SK-N-SH (cell line): ENCODE measurements around the gene TRMT1. TPM values are rescaled to one million over a fixed set of nuclear protein-coding genes. Genes with fewer than 3 reads are reported as not detected.

Source experiments
- CTCF ChIA-PET: fragments of 300-600, 350-600 bp; formaldehyde crosslinking; extraction: SDS; loops from one replicate; lab custom pipeline; 2021; lab: Yijun Ruan, JAX
- POLR2A ChIA-PET: fragments of 350-600 bp; sonication (Branson Sonifier 250); formaldehyde crosslinking; extraction: SDS; loops from one replicate; lab custom pipeline; 2020; ENCODE audit warnings: antibody characterized with exemption, inconsistent platforms; lab: Yijun Ruan, JAX
- DNase-seq: peaks from one replicate; pipeline ENCODE4 v3.0.0; 2012
- H2AFZ ChIP-seq: fragments of 200-600 bp; sonication (generic); 2 replicates; pipeline ENCODE4 v1.8.1; 2016; ENCODE audit warnings: antibody characterized with exemption, mild to moderate bottlenecking, low read depth
- H3F3A ChIP-seq: fragments of 200-600 bp; sonication (generic); replicated peaks from 2 replicates; pipeline ENCODE3; 2016; ENCODE audit warnings: antibody characterized with exemption, mild to moderate bottlenecking; ENCODE audit not compliant: insufficient read depth
- H3K27ac ChIP-seq, 2 experiments: fragments of 200-500 bp in 1 of 2; fragments of 200-600 bp in 1 of 2; sonication (Bioruptor generic) in 1 of 2; sonication (generic), shearing (Covaris generic) in 1 of 2; 2 replicates each; pipeline versions ENCODE4 v1.5.1 to v1.6.1; 2014 to 2016; ENCODE audit warnings: low read depth in 2 of 2, inconsistent platforms in 1 of 2, low read length in 1 of 2, mild to moderate bottlenecking in 1 of 2, mixed read lengths in 1 of 2
- H3K27me3 ChIP-seq: fragments of 200-600 bp; sonication (generic), shearing (Covaris generic); 2 replicates; pipeline ENCODE4 v1.6.1; 2016; ENCODE audit warnings: mixed run types; ENCODE audit not compliant: insufficient read depth
- H3K36me3 ChIP-seq, 2 experiments: fragments of 200-500 bp in 1 of 2; fragments of 200-600 bp in 1 of 2; sonication (Bioruptor generic) in 1 of 2; sonication (generic) in 1 of 2; replicated peaks in 1 of 2; 2 replicates each; pipeline versions ENCODE3 to v1.5.1; 2014 to 2016; ENCODE audit warnings: low read length in 1 of 2, mild to moderate bottlenecking in 1 of 2; ENCODE audit not compliant: insufficient read depth in 2 of 2, control insufficient read depth in 1 of 2
- H3K4me1 ChIP-seq, 2 experiments: fragments of 200-500 bp in 1 of 2; fragments of 200-600 bp in 1 of 2; sonication (Bioruptor generic) in 1 of 2; sonication (generic), shearing (Covaris generic) in 1 of 2; 2 replicates each; pipeline versions ENCODE4 v1.5.1 to v1.6.1; 2014 to 2016; ENCODE audit warnings: low read depth in 1 of 2, low read length in 1 of 2, mixed run types in 1 of 2; ENCODE audit not compliant: insufficient read depth in 2 of 2, control insufficient read depth in 1 of 2
- H3K4me2 ChIP-seq: fragments of 200-600 bp; sonication (generic), shearing (Covaris generic); 2 replicates; pipeline ENCODE4 v1.6.1; 2017; ENCODE audit warnings: mixed run types
- H3K4me3 ChIP-seq, 2 experiments: fragments of 200-500 bp in 1 of 2; fragments of 200-600 bp in 1 of 2; sonication (Bioruptor generic) in 1 of 2; sonication (generic), shearing (Covaris generic) in 1 of 2; 2 replicates each; pipeline versions ENCODE4 v1.5.1 to v1.8.1; 2014 to 2016; ENCODE audit warnings: low read depth in 2 of 2, inconsistent platforms in 1 of 2, low read length in 1 of 2, mild to moderate bottlenecking in 1 of 2, mixed read lengths in 1 of 2, moderate library complexity in 1 of 2
- H3K79me2 ChIP-seq: fragments of 200-600 bp; sonication (generic); 2 replicates; pipeline ENCODE4 v1.8.1; 2017; ENCODE audit warnings: mild to moderate bottlenecking; ENCODE audit not compliant: insufficient read depth
- H3K9ac ChIP-seq: fragments of 200-600 bp; sonication (generic); 2 replicates; pipeline ENCODE4 v1.6.1; 2017; ENCODE audit warnings: mixed run types
- H3K9me2 ChIP-seq: fragments of 200-600 bp; sonication (generic); 2 replicates; pipeline ENCODE4 v1.6.1; 2017; ENCODE audit warnings: mixed run types
- H3K9me3 ChIP-seq: fragments of 200-600 bp; sonication (generic); 2 replicates; pipeline ENCODE4 v1.6.1; 2017; ENCODE audit warnings: mixed run types, mild to moderate bottlenecking, moderate library complexity
- H4K20me1 ChIP-seq: fragments of 200-600 bp; sonication (generic); 2 replicates; pipeline ENCODE4 v1.6.1; 2017; ENCODE audit warnings: mild to moderate bottlenecking, mixed run types; ENCODE audit not compliant: insufficient read depth
- CHD2 ChIP-seq: fragments of 150-350 bp; IDR thresholded peaks from 2 replicates; pipeline ENCODE4 v1.6.1; 2018; ENCODE audit warnings: low read length; ENCODE audit not compliant: partially characterized antibody
- EZH2phosphoT487 ChIP-seq: fragments of 200-600 bp; sonication (generic); IDR thresholded peaks from 2 replicates; pipeline ENCODE4 v1.6.1; 2017; ENCODE audit warnings: low read depth, mixed run types, mild to moderate bottlenecking, antibody characterized with exemption, moderate library complexity, borderline replicate concordance
- FOXJ3 ChIP-seq: sonication (generic); formaldehyde crosslinking; IDR thresholded peaks from 2 replicates; pipeline ENCODE4 v1.5.1; 2020; ENCODE audit warnings: mild to moderate bottlenecking, missing genetic modification reagents
- GATA2 ChIP-seq: sonication (generic); formaldehyde crosslinking; IDR thresholded peaks from 2 replicates; pipeline ENCODE4 v1.5.0; 2020; ENCODE audit warnings: mild to moderate bottlenecking, missing genetic modification reagents
- POLR2AphosphoS5 ChIP-seq: IDR thresholded peaks from 2 replicates; pipeline ENCODE4 v1.6.1; 2012; ENCODE audit warnings: low read depth, low read length
- RXRA ChIP-seq: IDR thresholded peaks from 2 replicates; pipeline ENCODE4 v1.4.0; 2012; ENCODE audit warnings: low read depth, mild to moderate bottlenecking, borderline replicate concordance
- SIN3A ChIP-seq: IDR thresholded peaks from 2 replicates; pipeline ENCODE4 v1.6.1; 2012; ENCODE audit warnings: low read depth, mild to moderate bottlenecking, low read length, moderate library complexity, borderline replicate concordance
- YY1 ChIP-seq: IDR thresholded peaks from 2 replicates; pipeline ENCODE4 v1.4.0; 2012; ENCODE audit warnings: low read depth, mild to moderate bottlenecking
- WGBS: methylation state at CpG from one replicate; pipeline ENCODE4 v1.1.6; 2017; ENCODE audit warnings: low lambda C conversion rate; 5-methylcytosine and 5-hydroxymethylcytosine counted together
- polyA plus RNA-seq, 3 experiments: library from polyadenylated mRNA; depleted of rRNA; stranded (reverse); fragments of >200 nt; gene quantifications; 2 replicates each; pipeline ENCODE4 v1.2.3, GENCODE V29; 2012
- TF ChIP-seq, protein P1 (sequence below): IDR thresholded peaks from 2 replicates; pipeline ENCODE4; 2012
- TF ChIP-seq, protein P2 (sequence below): fragments of 150-350 bp; IDR thresholded peaks from 2 replicates; pipeline ENCODE4 v1.6.1; 2016; ENCODE audit warnings: mild to moderate bottlenecking, low read depth, low read length
- TF ChIP-seq, protein P3 (sequence below): IDR thresholded peaks from 2 replicates; pipeline ENCODE4 v1.6.1; 2012; ENCODE audit warnings: mild to moderate bottlenecking, low read depth, low read length, moderate library complexity
- TF ChIP-seq, protein P4 (sequence below): IDR thresholded peaks from 2 replicates; pipeline ENCODE4 v1.4.0; 2012; ENCODE audit warnings: low read depth, borderline replicate concordance

Gene TRMT1
- polyA plus RNA-seq, 1 of the 3 experiments (the other 2 are of a cell fraction), result 64.9 TPM

DNA sequence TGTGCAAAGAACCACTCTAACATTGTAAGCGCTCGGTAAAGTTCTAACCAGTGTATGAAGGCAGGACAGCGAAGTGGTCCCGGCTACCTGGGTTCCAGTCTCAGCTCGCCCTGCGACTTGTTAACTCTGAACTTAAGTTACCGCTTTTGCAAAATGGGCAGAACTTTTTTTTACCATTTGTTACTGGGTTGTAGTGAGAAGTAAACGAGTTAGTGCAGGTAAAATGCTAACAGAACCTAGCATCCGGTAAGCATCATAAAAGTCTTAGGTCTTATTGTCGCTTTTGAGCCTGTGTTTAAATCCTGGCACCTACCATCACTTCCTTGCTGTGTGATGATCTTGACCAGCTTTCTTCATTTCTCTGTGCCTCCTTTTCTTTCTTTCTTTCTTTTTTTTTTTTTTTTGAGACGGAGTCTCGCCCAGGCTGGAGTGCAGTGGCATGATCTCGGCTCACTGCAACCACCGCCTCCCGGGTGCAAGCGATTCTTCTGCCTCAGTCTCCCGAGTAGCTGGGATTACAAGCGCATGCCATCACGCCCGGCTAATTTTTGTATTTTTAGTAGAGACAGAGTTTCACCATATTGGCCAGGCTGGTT is 734 bp upstream of the TRMT1 start:
- TF ChIP-seq, protein P1, sequence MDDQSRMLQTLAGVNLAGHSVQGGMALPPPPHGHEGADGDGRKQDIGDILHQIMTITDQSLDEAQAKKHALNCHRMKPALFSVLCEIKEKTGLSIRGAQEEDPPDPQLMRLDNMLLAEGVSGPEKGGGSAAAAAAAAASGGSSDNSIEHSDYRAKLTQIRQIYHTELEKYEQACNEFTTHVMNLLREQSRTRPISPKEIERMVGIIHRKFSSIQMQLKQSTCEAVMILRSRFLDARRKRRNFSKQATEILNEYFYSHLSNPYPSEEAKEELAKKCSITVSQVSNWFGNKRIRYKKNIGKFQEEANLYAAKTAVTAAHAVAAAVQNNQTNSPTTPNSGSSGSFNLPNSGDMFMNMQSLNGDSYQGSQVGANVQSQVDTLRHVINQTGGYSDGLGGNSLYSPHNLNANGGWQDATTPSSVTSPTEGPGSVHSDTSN, result no peak
- TF ChIP-seq GATA2 (no peak), YY1 (no peak), SIN3A (no peak), CHD2 (no peak), POLR2AphosphoS5 (no peak), FOXJ3 (CRISPR knock-in tag) (no peak), RXRA (no peak), EZH2phosphoT487 (no peak)
- TF ChIP-seq, protein P2, sequence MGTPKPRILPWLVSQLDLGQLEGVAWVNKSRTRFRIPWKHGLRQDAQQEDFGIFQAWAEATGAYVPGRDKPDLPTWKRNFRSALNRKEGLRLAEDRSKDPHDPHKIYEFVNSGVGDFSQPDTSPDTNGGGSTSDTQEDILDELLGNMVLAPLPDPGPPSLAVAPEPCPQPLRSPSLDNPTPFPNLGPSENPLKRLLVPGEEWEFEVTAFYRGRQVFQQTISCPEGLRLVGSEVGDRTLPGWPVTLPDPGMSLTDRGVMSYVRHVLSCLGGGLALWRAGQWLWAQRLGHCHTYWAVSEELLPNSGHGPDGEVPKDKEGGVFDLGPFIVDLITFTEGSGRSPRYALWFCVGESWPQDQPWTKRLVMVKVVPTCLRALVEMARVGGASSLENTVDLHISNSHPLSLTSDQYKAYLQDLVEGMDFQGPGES, result no peak
- TF ChIP-seq, protein P3, sequence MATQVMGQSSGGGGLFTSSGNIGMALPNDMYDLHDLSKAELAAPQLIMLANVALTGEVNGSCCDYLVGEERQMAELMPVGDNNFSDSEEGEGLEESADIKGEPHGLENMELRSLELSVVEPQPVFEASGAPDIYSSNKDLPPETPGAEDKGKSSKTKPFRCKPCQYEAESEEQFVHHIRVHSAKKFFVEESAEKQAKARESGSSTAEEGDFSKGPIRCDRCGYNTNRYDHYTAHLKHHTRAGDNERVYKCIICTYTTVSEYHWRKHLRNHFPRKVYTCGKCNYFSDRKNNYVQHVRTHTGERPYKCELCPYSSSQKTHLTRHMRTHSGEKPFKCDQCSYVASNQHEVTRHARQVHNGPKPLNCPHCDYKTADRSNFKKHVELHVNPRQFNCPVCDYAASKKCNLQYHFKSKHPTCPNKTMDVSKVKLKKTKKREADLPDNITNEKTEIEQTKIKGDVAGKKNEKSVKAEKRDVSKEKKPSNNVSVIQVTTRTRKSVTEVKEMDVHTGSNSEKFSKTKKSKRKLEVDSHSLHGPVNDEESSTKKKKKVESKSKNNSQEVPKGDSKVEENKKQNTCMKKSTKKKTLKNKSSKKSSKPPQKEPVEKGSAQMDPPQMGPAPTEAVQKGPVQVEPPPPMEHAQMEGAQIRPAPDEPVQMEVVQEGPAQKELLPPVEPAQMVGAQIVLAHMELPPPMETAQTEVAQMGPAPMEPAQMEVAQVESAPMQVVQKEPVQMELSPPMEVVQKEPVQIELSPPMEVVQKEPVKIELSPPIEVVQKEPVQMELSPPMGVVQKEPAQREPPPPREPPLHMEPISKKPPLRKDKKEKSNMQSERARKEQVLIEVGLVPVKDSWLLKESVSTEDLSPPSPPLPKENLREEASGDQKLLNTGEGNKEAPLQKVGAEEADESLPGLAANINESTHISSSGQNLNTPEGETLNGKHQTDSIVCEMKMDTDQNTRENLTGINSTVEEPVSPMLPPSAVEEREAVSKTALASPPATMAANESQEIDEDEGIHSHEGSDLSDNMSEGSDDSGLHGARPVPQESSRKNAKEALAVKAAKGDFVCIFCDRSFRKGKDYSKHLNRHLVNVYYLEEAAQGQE, result no peak
- TF ChIP-seq, protein P4, sequence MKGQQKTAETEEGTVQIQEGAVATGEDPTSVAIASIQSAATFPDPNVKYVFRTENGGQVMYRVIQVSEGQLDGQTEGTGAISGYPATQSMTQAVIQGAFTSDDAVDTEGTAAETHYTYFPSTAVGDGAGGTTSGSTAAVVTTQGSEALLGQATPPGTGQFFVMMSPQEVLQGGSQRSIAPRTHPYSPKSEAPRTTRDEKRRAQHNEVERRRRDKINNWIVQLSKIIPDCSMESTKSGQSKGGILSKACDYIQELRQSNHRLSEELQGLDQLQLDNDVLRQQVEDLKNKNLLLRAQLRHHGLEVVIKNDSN, result no peak
- H3K9me3 ChIP-seq, result no peaks in the 10 kb centered on the region
- H3K9ac ChIP-seq, result peak overlapping the region; percentile 91; the same call in 1 of the 2 replicates
- peaks cover 66% of the 10 kb centered on the region for H3K79me2 ChIP-seq
- 16% methylated on average over 20 of the region's 20 CpGs for WGBS
- H4K20me1 ChIP-seq, result peaks cover 34% of the 10 kb centered on the region
- H3K4me1 ChIP-seq, result peaks cover 22 to 27% of the 10 kb centered on the region in 2 experiments; a peak in 2 of 4 replicates
- H2AFZ ChIP-seq, result peak overlapping the region; percentile 98
- H3K9me2 ChIP-seq, result no peaks in the 10 kb centered on the region
- peaks cover 12 to 16% of the 10 kb centered on the region in 2 experiments for H3K36me3 ChIP-seq
- H3K4me3 ChIP-seq, result peak overlapping the region; percentile 94 to 97
- ChIA-PET CTCF (interaction anchor here (0.6 to 4.0 kb wide), 6 partner anchors 12 to 152 kb away, joined by 3 to 20 read pairs (median 4); no protein-coding TSS in a partner anchor), POLR2A (interaction anchor here (0.9 to 3.7 kb wide), 5 partner anchors 11 to 185 kb away, joined by 3 to 16 read pairs (median 4); partner anchors contain the start of genes IER2 and STX10)
- peaks cover 4% of the 10 kb centered on the region for H3F3A ChIP-seq
- no peaks in the 10 kb centered on the region for H3K27me3 ChIP-seq
- H3K4me2 ChIP-seq, result peak overlapping the region; percentile 80
- peak overlapping the region; percentile 50 to 65 for H3K27ac ChIP-seq
- DNase-seq, result no peak
